ENCODE measurements around the gene SIPA1L2. TPM values are rescaled to one million over a fixed set of nuclear protein-coding genes. Genes with fewer than 3 reads are reported as not detected.
A peak's percentile ranks its signal among the peaks of the same experiment; 100 is the strongest.

Gene SIPA1L2
- total RNA-seq, 4 donors from 2014 or later: 14.8 to 25.1 (median 20.8) TPM

DNA sequence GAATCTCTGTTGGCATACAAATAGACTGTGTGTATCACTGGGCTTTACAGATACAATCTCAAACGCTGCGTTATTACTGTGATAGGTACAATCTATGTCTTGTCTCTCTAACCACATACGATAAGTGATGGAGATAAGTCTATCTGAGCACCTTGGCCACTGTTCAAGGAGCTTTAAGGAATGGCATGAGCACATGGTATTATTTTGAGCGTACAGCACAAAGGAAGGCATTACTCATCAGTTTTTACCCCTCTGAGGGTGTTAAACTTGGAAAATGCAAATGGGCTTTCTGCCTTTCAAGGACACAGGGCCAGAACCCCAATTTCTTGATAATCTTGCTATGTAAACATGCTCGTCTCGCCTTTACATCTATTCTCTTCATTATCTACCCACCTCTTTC, 11.6 kb upstream of the SIPA1L2 start:
- Histone ChIP-seq H3K4me3 (no peak overlapping the region), H3K9me3 (no peaks in the 10 kb centered on the region), H3K27ac (no peak overlapping the region), H3K27me3 (no peaks in the 10 kb centered on the region), H3K36me3 (no peaks in the 10 kb centered on the region), H3K4me1 (peaks cover 3% of the 10 kb centered on the region)
- no peak for DNase-seq (ENCODE audit: low spot score in 2 of 2)
- WGBS: 69% methylated on average over 6 of the region's 6 CpGs
- TF ChIP-seq EP300 (IDR thresholded peaks at IDR 0.05): no peak
- no peak for TF ChIP-seq POLR2A (IDR thresholded peaks at IDR 0.05)
- TF ChIP-seq CTCF (IDR thresholded peaks at IDR 0.05): no peak
- no peak for TF ChIP-seq POLR2AphosphoS5 (IDR thresholded peaks at IDR 0.05)

DNA sequence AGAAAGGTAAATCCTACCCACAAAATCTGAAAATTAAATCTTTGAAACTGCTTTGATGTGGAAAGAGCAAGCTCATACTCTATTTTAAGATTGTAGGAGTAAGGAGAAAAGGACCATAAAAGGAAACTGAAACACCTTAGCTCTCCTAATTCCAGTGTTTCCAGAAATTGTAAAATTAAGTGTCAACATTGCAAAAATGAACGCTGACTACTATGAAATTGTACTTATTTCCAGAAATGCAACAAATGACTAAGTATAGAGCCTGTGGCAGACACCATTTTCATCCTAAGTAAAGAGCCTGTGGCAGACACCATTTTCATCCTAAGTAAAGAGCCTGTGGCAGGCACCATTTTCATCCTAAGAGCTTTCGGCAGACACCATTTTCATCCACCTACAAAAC, 6.9 kb upstream of the SIPA1L2 start:
- Histone ChIP-seq H3K27me3 (no peaks in the 10 kb centered on the region), H3K36me3 (no peaks in the 10 kb centered on the region), H3K9me3 (no peaks in the 10 kb centered on the region), H3K4me1 (no peaks in the 10 kb centered on the region), H3K27ac (no peak overlapping the region), H3K4me3 (no peak overlapping the region)
- WGBS: 80% methylated on average over 2 of the region's 2 CpGs
- TF ChIP-seq POLR2AphosphoS5 (IDR thresholded peaks at IDR 0.05): no peak
- TF ChIP-seq EP300 (IDR thresholded peaks at IDR 0.05): no peak
- no peak for TF ChIP-seq CTCF (IDR thresholded peaks at IDR 0.05)
- TF ChIP-seq POLR2A (IDR thresholded peaks at IDR 0.05): no peak
- no peak for DNase-seq (ENCODE audit: low spot score in 2 of 2)

GRCh38 chr1:232635778-232636356, 5.9 kb upstream of the SIPA1L2 start:
- TF ChIP-seq POLR2AphosphoS5 (IDR thresholded peaks at IDR 0.05): no peak
- TF ChIP-seq CTCF (IDR thresholded peaks at IDR 0.05): peak; percentile 57 to 79
- no peaks in the 10 kb centered on the region for H3K27me3 ChIP-seq
- no peak overlapping the region for H3K4me3 ChIP-seq
- H3K36me3 ChIP-seq: no peaks in the 10 kb centered on the region
- DNase-seq (ENCODE audit: low spot score in 2 of 2): no peak
- no peaks in the 10 kb centered on the region for H3K9me3 ChIP-seq
- no peak overlapping the region for H3K27ac ChIP-seq
- under 1% methylated on average over 3 of the region's 3 CpGs for WGBS
- peaks cover 3% of the 10 kb centered on the region for H3K4me1 ChIP-seq

- Histone ChIP-seq H3K27me3 (no peaks in the 10 kb centered on the region), H3K36me3 (no peaks in the 10 kb centered on the region), H3K9me3 (no peaks in the 10 kb centered on the region), H3K27ac (no peak overlapping the region), H3K4me3 (no peak overlapping the region), H3K4me1 (peaks cover 5% of the 10 kb centered on the region)
- no peak for DNase-seq (ENCODE audit: low spot score in 2 of 2)
- TF ChIP-seq POLR2AphosphoS5 (IDR thresholded peaks at IDR 0.05) (no peak), CTCF (IDR thresholded peaks at IDR 0.05) (no peak), POLR2A (IDR thresholded peaks at IDR 0.05) (no peak)
Measured at GRCh38 chr1:232635279-232635678, 5.3 kb upstream of the SIPA1L2 start.

GRCh38 chr1:232634096-232634495, 4.2 kb upstream of the SIPA1L2 start:
- Histone ChIP-seq H3K4me3 (no peak overlapping the region), H3K4me1 (peaks cover 5% of the 10 kb centered on the region), H3K36me3 (no peaks in the 10 kb centered on the region), H3K9me3 (no peaks in the 10 kb centered on the region), H3K27ac (no peak overlapping the region), H3K27me3 (no peaks in the 10 kb centered on the region)
- WGBS: 83% methylated on average over 5 of the region's 5 CpGs
- no peak for DNase-seq (ENCODE audit: low spot score in 2 of 2)
- TF ChIP-seq EP300 (IDR thresholded peaks at IDR 0.05) (no peak), POLR2AphosphoS5 (IDR thresholded peaks at IDR 0.05) (no peak), POLR2A (IDR thresholded peaks at IDR 0.05) (no peak), CTCF (IDR thresholded peaks at IDR 0.05) (no peak)

Measured in suprapubic skin (tissue), 4 donors.